GM18498 (cell line): Measurements from ENCODE around the gene ITIH4.

Experiments
- ATAC-seq: cut with Tn5 transposase; IDR thresholded peaks from one replicate; pipeline ENCODE4 v1.9.1; 2021; ENCODE audit warnings: mild to moderate bottlenecking, moderate library complexity; ENCODE audit not compliant: unreplicated experiment

The ITIH4 gene

GRCh38 chr3:52830535-52831258 lies at the start of gene ITIH4:
TSS of gene ITIH4 (minus strand) at chr3:52830672. CDS start at chr3:52830642, 30 bp downstream.
- ATAC-seq, result no peak

- ATAC-seq, result no peak
Observed at GRCh38 chr3:52880047-52880446, 49.6 kb upstream of the ITIH4 start.

- ATAC-seq, result no peak
Observed at GRCh38 chr3:52879581-52879980, 49.1 kb upstream of the ITIH4 start.

- no peak for ATAC-seq
Observed at GRCh38 chr3:52879090-52879489, 48.6 kb upstream of the ITIH4 start.

- no peak for ATAC-seq
Observed at GRCh38 chr3:52877085-52877484, 46.6 kb upstream of the ITIH4 start.

- no peak for ATAC-seq
Observed at GRCh38 chr3:52874864-52875587, 44.6 kb upstream of the ITIH4 start.

GRCh38 chr3:52874160-52874701 lies 43.8 kb upstream of the ITIH4 start:
- ATAC-seq, result no peak

GRCh38 chr3:52873433-52874159 lies 43.1 kb upstream of the ITIH4 start:
- no peak for ATAC-seq

GRCh38 chr3:52872245-52872644 lies 41.8 kb upstream of the ITIH4 start:
- no peak for ATAC-seq

GRCh38 chr3:52871761-52872160 lies 41.3 kb upstream of the ITIH4 start:
- ATAC-seq, result no peak

- ATAC-seq, result no peak
Observed at GRCh38 chr3:52870471-52870870, 40.0 kb upstream of the ITIH4 start.

GRCh38 chr3:52866427-52866826 lies 36.0 kb upstream of the ITIH4 start:
- ATAC-seq, result no peak

- no peak for ATAC-seq
Observed at GRCh38 chr3:52865994-52866393, 35.5 kb upstream of the ITIH4 start.

- ATAC-seq, result no peak
Observed at GRCh38 chr3:52860424-52860768, 29.9 kb upstream of the ITIH4 start.

GRCh38 chr3:52859686-52860423 lies 29.4 kb upstream of the ITIH4 start:
- no peak for ATAC-seq

- no peak for ATAC-seq
Observed at GRCh38 chr3:52857864-52858263, 27.4 kb upstream of the ITIH4 start.

GRCh38 chr3:52857133-52857532 lies 26.7 kb upstream of the ITIH4 start:
- ATAC-seq, result no peak

- ATAC-seq, result no peak
Observed at GRCh38 chr3:52856666-52857065, 26.2 kb upstream of the ITIH4 start.

GRCh38 chr3:52854013-52854412 lies 23.5 kb upstream of the ITIH4 start:
- ATAC-seq, result no peak

GRCh38 chr3:52852419-52852818 lies 21.9 kb upstream of the ITIH4 start:
- ATAC-seq, result no peak

GRCh38 chr3:52851348-52851747 lies 20.9 kb upstream of the ITIH4 start:
- no peak for ATAC-seq
